Activated T-helper 2 cell treated with anti-CD3 and anti-CD28 coated beads, Interferon-gamma antibody, Interleukin-2, Interleukin-4, amounts not matched to agents 10 μg/mL and 5 μg/mL and 100 μg/mL, durations not matched to agents 14 hours and 24 hours and 36 hours (primary cell): ENCODE measurements around the gene SEMA6B. TPM values are rescaled to one million over a fixed set of nuclear protein-coding genes. Genes with fewer than 3 reads are reported as not detected.
"Not testable (repeated sequence)": the region's sequence is repeated elsewhere in the genome, so short reads cannot be mapped to it uniquely, and the experiment has no call there.

Source experiments
- DNase-seq: peaks from one replicate; pipeline ENCODE4 v3.0.0; 2021; ENCODE audit warnings: low spot score
- H3K27ac Mint-ChIP-seq: one replicate; pipeline ENCODE4 v1.8.0; 2021; ENCODE audit warnings: mixed read lengths
- H3K27me3 Mint-ChIP-seq: one replicate; pipeline ENCODE4 v1.8.0; 2021; ENCODE audit warnings: low read depth, mixed read lengths
- H3K36me3 Mint-ChIP-seq: one replicate; pipeline ENCODE4 v1.8.0; 2021; ENCODE audit warnings: low read depth, mixed read lengths
- H3K4me1 Mint-ChIP-seq: one replicate; pipeline ENCODE4 v1.8.0; 2021; ENCODE audit warnings: low read depth, mixed read lengths
- H3K4me3 Mint-ChIP-seq: one replicate; pipeline ENCODE4 v1.8.0; 2021; ENCODE audit warnings: low read depth, mild to moderate bottlenecking, moderate library complexity, mixed read lengths
- H3K9me3 Mint-ChIP-seq: one replicate; pipeline ENCODE4 v1.8.0; 2021; ENCODE audit warnings: mixed read lengths
- intact Hi-C: fragments of 100-400 bp; cut with micrococcal nuclease; formaldehyde crosslinking; loops from one replicate; pipeline ENCODE4 v1.15.1; 2023
- total RNA-seq: library from RNA; stranded (reverse); gene quantifications from 2 replicates; pipeline ENCODE4 v1.2.3, GENCODE V29; 2022

Gene SEMA6B
- total RNA-seq, 1 donor from 2014 or later: not detected

DNA sequence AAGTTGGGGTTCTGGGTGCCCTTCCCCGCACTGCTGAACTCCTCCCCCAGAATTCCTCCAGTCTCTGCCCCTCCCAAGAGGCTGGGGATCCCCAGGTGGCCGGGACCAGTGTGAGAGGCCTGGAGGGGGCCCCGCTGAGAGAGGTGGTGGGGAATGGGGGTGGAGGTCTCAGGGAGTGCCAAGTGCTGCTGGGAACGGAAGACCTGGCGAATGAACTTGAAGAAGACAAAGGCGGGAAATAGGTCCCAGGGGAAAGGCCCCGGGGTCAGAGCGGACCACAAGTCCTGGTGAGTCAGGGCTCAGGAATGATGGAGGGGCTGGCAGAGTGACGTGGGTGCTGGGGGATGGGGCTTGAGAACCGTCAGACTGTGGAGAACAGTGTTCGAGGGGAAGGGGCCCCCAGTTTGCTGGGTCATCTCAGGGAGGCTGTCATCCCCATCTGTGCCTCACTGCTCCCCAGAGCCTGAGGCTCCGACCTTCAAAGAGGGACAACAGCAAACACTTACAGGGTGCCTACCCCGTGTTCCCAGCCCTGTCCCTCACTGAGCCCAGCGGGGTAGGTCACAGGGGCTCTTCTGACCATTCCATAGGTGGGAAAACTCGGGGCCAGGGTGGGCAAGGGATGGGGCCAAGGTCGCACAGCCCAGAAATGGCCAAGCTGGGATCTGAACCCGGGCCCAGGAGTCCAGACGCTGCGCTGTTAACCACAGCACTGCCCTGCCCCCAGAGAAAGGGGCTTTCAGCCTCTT lies 16.0 kb upstream of the SEMA6B start:
- DNase-seq: no peak

DNA sequence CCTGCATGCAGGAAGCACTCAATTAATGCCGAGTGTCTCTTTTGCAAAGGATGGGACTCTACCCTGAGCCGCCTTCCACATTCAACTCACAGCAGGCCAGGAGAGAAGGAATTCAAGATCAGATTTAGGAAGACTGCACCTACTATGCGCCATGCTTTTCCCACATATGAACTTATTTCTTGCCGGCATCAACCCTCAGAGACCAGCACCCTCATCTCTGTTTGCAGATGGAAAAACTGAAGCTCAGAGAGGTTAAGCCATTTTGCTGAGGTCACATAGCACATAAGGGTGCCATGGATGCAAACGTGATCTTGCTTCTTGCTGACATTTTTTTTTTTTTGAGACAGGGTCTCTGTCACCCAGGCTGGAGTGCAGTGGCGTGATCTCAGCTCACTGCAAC lies 14.2 kb upstream of the SEMA6B start:
- Mint-ChIP-seq H3K27me3 (peaks cover 18% of the 10 kb centered on the region), H3K4me1 (no peaks in the 10 kb centered on the region)

More for the DNA sequence above, 16.0 kb upstream of the SEMA6B start:
- no peak overlapping the region for H3K4me3 Mint-ChIP-seq
- no peak overlapping the region for H3K27ac Mint-ChIP-seq
- H3K4me1 Mint-ChIP-seq: no peaks in the 10 kb centered on the region
- peaks cover 34% of the 10 kb centered on the region for H3K27me3 Mint-ChIP-seq
- no peaks in the 10 kb centered on the region for H3K9me3 Mint-ChIP-seq
- H3K36me3 Mint-ChIP-seq: no peaks in the 10 kb centered on the region
- intact Hi-C loops: loop anchor here (1.0 kb wide), 1 partner anchor 61 kb away; no protein-coding TSS in a partner anchor

GRCh38 chr19:4571305-4571917 lies 11.9 kb upstream of the SEMA6B start:
- H3K9me3 Mint-ChIP-seq: no peaks in the 10 kb centered on the region
- H3K4me3 Mint-ChIP-seq: no peak overlapping the region
- H3K27ac Mint-ChIP-seq: no peak overlapping the region
- intact Hi-C loops: no loop called here
- no peaks in the 10 kb centered on the region for H3K36me3 Mint-ChIP-seq
- peaks cover 13% of the 10 kb centered on the region for H3K27me3 Mint-ChIP-seq
- H3K4me1 Mint-ChIP-seq: no peaks in the 10 kb centered on the region
- no peak for DNase-seq

More for the DNA sequence above, 14.2 kb upstream of the SEMA6B start:
- intact Hi-C loops: no loop called here
- Mint-ChIP-seq H3K36me3 (no peaks in the 10 kb centered on the region), H3K27ac (no peak overlapping the region), H3K4me3 (no peak overlapping the region), H3K9me3 (no peaks in the 10 kb centered on the region)
- DNase-seq: no peak

- no peaks in the 10 kb centered on the region for H3K4me1 Mint-ChIP-seq
- no peaks in the 10 kb centered on the region for H3K36me3 Mint-ChIP-seq
- no peaks in the 10 kb centered on the region for H3K9me3 Mint-ChIP-seq
- H3K27ac Mint-ChIP-seq: no peak overlapping the region
- DNase-seq: no peak
- H3K4me3 Mint-ChIP-seq: no peak overlapping the region
- peaks cover 8% of the 10 kb centered on the region for H3K27me3 Mint-ChIP-seq
- intact Hi-C loops: no loop called here
Observed at GRCh38 chr19:4570916-4571304, 11.4 kb upstream of the SEMA6B start.

DNA sequence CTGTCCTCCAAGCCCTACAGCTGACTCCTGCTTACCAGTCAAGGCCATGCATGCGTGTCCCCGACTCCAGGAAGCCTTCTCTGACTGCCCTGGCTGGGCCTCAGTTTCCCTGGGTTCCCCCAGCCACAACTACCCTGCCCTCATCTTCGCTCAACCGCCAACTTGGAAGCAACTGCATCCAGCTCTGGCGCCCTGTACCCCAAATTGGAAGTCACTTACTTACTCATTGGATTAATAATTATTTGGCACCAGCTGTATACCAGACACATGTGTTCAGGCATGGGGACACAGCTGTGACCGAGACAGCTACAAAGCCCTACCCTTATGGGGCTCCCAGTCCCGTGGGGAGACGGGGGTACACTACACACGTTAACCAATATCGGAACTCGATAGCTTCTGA lies 10.9 kb upstream of the SEMA6B start:
- H3K27ac Mint-ChIP-seq: no peak overlapping the region
- H3K27me3 Mint-ChIP-seq: peaks cover 7% of the 10 kb centered on the region
- intact Hi-C loops: no loop called here

GRCh38 chr19:4568886-4569285 lies 9.4 kb upstream of the SEMA6B start:
- H3K36me3 Mint-ChIP-seq: no peaks in the 10 kb centered on the region
- H3K4me1 Mint-ChIP-seq: no peaks in the 10 kb centered on the region
- H3K27ac Mint-ChIP-seq: no peak overlapping the region
- no peak for DNase-seq
- H3K4me3 Mint-ChIP-seq: no peak overlapping the region
- no peaks in the 10 kb centered on the region for H3K9me3 Mint-ChIP-seq
- intact Hi-C loops: no loop called here
- H3K27me3 Mint-ChIP-seq: peaks cover 2% of the 10 kb centered on the region

More for the DNA sequence above, 10.9 kb upstream of the SEMA6B start:
- Mint-ChIP-seq H3K9me3 (no peaks in the 10 kb centered on the region), H3K4me1 (no peaks in the 10 kb centered on the region), H3K36me3 (no peaks in the 10 kb centered on the region), H3K4me3 (no peak overlapping the region)
- no peak for DNase-seq

GRCh38 chr19:4567584-4568071 lies 8.1 kb upstream of the SEMA6B start:
- Mint-ChIP-seq H3K9me3 (no peaks in the 10 kb centered on the region), H3K27ac (no peak overlapping the region), H3K4me3 (no peak overlapping the region), H3K4me1 (no peaks in the 10 kb centered on the region), H3K27me3 (no peaks in the 10 kb centered on the region), H3K36me3 (no peaks in the 10 kb centered on the region)
- intact Hi-C loops: no loop called here
- DNase-seq: peak; percentile 46

- no peaks in the 10 kb centered on the region for H3K36me3 Mint-ChIP-seq
- no peaks in the 10 kb centered on the region for H3K27me3 Mint-ChIP-seq
- H3K4me1 Mint-ChIP-seq: no peaks in the 10 kb centered on the region
- H3K9me3 Mint-ChIP-seq: no peaks in the 10 kb centered on the region
- H3K4me3 Mint-ChIP-seq: no peak overlapping the region
- no peak overlapping the region for H3K27ac Mint-ChIP-seq
- no peak for DNase-seq
- intact Hi-C loops: no loop called here
Observed at GRCh38 chr19:4566402-4567051, 7.0 kb upstream of the SEMA6B start.

DNA sequence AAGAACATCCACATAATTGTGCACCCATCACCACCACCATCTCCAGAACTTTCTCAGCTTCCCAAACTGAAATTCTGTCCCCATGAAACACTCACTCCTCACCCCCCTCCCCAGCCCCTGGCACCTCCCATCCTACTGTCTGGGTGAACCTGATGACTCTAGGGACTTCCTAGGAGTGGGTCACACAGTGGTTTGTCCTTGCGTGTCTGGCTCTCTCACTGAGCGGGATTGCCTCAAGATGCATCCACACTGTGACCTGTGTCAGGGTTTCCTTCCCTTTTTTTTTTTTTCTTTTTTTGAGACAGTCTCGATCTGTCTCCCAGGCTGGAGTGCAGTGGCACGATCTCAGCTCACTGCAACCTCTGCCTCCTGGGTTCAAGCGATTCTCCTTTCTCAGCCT lies 4.1 kb upstream of the SEMA6B start:
- H3K36me3 Mint-ChIP-seq, H3K4me3 Mint-ChIP-seq, H3K9me3 Mint-ChIP-seq, intact Hi-C loops, H3K4me1 Mint-ChIP-seq, DNase-seq, H3K27ac Mint-ChIP-seq, H3K27me3 Mint-ChIP-seq: not testable (repeated sequence)

- H3K27ac Mint-ChIP-seq, H3K9me3 Mint-ChIP-seq, DNase-seq, H3K27me3 Mint-ChIP-seq, H3K4me1 Mint-ChIP-seq, intact Hi-C loops, H3K36me3 Mint-ChIP-seq, H3K4me3 Mint-ChIP-seq: not testable (repeated sequence)
Observed at GRCh38 chr19:4562085-4562484, 2.6 kb upstream of the SEMA6B start.

GRCh38 chr19:4557971-4558941 lies 1.2 kb downstream of the SEMA6B start:
- Mint-ChIP-seq H3K4me3 (no peak overlapping the region), H3K27ac (no peak overlapping the region), H3K9me3 (no peaks in the 10 kb centered on the region), H3K27me3 (no peaks in the 10 kb centered on the region), H3K36me3 (no peaks in the 10 kb centered on the region), H3K4me1 (no peaks in the 10 kb centered on the region)
- intact Hi-C loops: loop anchor here (5.0 kb wide), 1 partner anchor 79 kb away; the partner anchor contains the start of gene TNFAIP8L1
- DNase-seq: no peak
